Activated CD4-positive, alpha-beta memory T cell treated with anti-CD3 and anti-CD28 coated beads, Interleukin-2, amount 10 ng/mL, durations not matched to agents 7 days and 5 days (primary cell): ENCODE results near the gene PIK3R2. TPM values are rescaled to one million over a fixed set of nuclear protein-coding genes. Genes with fewer than 3 reads are reported as not detected.
A peak's percentile ranks its signal among the peaks of the same experiment; 100 is the strongest.
"Not testable (repeated sequence)": the region's sequence is repeated elsewhere in the genome, so short reads cannot be mapped to it uniquely, and the experiment has no call there.

ENCODE experiments used
- CTCF ChIA-PET: fragments of 350-600 bp; sonication (Branson Sonifier 250); formaldehyde crosslinking; loops from one replicate; lab custom pipeline; 2021; ENCODE audit warnings: antibody characterized with exemption, inconsistent platforms; lab: Charles Lee
- POLR2A ChIA-PET: fragments of 350-600 bp; sonication (Branson Sonifier 250); formaldehyde crosslinking; loops from one replicate; lab custom pipeline; 2021; ENCODE audit warnings: antibody characterized with exemption; lab: Charles Lee
- DNase-seq: peaks from one replicate; pipeline ENCODE4 v3.0.0-alpha.2; 2020
- H3K27ac Mint-ChIP-seq: one replicate; pipeline ENCODE4 v1.8.0; 2021; ENCODE audit warnings: mild to moderate bottlenecking, mixed read lengths
- H3K27me3 Mint-ChIP-seq: one replicate; pipeline ENCODE4 v1.8.0; 2021; ENCODE audit warnings: mixed read lengths
- H3K36me3 Mint-ChIP-seq: one replicate; pipeline ENCODE4 v1.8.0; 2021; ENCODE audit warnings: low read depth, mixed read lengths
- H3K4me1 Mint-ChIP-seq: one replicate; pipeline ENCODE4 v1.8.0; 2021; ENCODE audit warnings: mixed read lengths
- H3K4me3 Mint-ChIP-seq: one replicate; pipeline ENCODE4 v1.8.0; 2021; ENCODE audit warnings: mild to moderate bottlenecking, mixed read lengths
- H3K9me3 Mint-ChIP-seq: one replicate; pipeline ENCODE4 v1.8.0; 2021; ENCODE audit warnings: mixed read lengths
- total RNA-seq, 2 experiments: library from RNA; stranded (reverse); gene quantifications; one replicate each; pipeline ENCODE4 v1.2.3, GENCODE V29; 2021

PIK3R2 gene
- total RNA-seq, 2 experiments from 2014 or later: 10.9 to 11.3 TPM

- peaks cover 1% of the 10 kb centered on the region for H3K27me3 Mint-ChIP-seq
- H3K36me3 Mint-ChIP-seq: peaks cover 7% of the 10 kb centered on the region
- DNase-seq: peak; percentile 42
- H3K9me3 Mint-ChIP-seq: no peaks in the 10 kb centered on the region
- H3K4me1 Mint-ChIP-seq: peaks cover 31% of the 10 kb centered on the region
- CTCF ChIA-PET: interaction anchor here (0.6 to 8.5 kb wide), 7 partner anchors 10 to 126 kb away, joined by 3 to 70 read pairs (median 15); partner anchors contain the start of gene MPV17L2
- peak overlapping the region; percentile 90 for H3K4me3 Mint-ChIP-seq
- POLR2A ChIA-PET: interaction anchor here (1.5 to 4.4 kb wide), 3 partner anchors 10 to 77 kb away, joined by 3 to 36 read pairs (median 32); partner anchors contain the start of genes JUND and MPV17L2
- peak overlapping the region; percentile 70 for H3K27ac Mint-ChIP-seq
Measured at GRCh38 chr19:18202778-18203407, 49.9 kb downstream of the PIK3R2 start.

DNA sequence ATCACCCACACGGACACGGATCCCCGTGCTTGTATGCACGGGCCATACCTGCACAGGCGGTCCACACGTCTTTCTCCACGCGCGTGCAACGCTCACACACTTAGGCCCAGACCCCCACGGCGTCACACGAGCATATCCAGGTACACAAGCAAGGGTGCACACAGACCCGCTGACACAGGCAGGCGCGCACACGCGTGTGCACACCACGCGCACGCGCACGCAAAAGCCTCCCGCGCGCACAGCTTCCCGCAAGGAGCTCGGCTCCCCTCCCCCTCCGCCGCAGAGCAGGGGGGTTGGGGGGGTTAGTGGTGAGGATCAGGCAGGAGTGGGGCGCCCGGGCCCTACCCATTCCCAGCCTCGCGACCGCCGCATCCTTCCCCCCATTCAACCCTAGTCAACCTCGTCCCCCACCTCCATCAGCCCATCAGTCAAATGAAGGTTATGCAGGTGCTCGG lies 50.5 kb downstream of the PIK3R2 start:
- no peaks in the 10 kb centered on the region for H3K9me3 Mint-ChIP-seq
- DNase-seq: peak; percentile 57
- peaks cover 31% of the 10 kb centered on the region for H3K4me1 Mint-ChIP-seq
- H3K27ac Mint-ChIP-seq: peak overlapping the region; percentile 70
- peak overlapping the region; percentile 90 for H3K4me3 Mint-ChIP-seq
- ChIA-PET POLR2A (interaction anchor here (1.0 to 4.4 kb wide), 8 partner anchors 10 to 208 kb away, joined by 3 to 36 read pairs (median 9); partner anchors contain the start of genes JUND, LSM4 and MPV17L2), CTCF (interaction anchor here (0.6 to 8.5 kb wide), 13 partner anchors 11 to 210 kb away, joined by 3 to 70 read pairs (median 4); partner anchors contain the start of genes LSM4 and MPV17L2)
- peaks cover 3% of the 10 kb centered on the region for H3K36me3 Mint-ChIP-seq
- H3K27me3 Mint-ChIP-seq: peaks cover 2% of the 10 kb centered on the region

- H3K27ac Mint-ChIP-seq: peak within 1 kb of the TSS; percentile 90
- peaks cover 5% of the 10 kb centered on the region for H3K27me3 Mint-ChIP-seq
- H3K36me3 Mint-ChIP-seq: peaks cover 3% of the 10 kb centered on the region
- peaks cover 31% of the 10 kb centered on the region for H3K4me1 Mint-ChIP-seq
- CTCF ChIA-PET: interaction anchor here (0.6 to 8.5 kb wide), 15 partner anchors 11 to 210 kb away, joined by 3 to 70 read pairs (median 4); partner anchors contain the start of genes LSM4 and MPV17L2
- H3K9me3 Mint-ChIP-seq: no peaks in the 10 kb centered on the region
- H3K4me3 Mint-ChIP-seq: peak within 1 kb of the TSS; percentile 90
- DNase-seq: peak; percentile 100
- POLR2A ChIA-PET: interaction anchor here (0.6 to 4.4 kb wide), 9 partner anchors 11 to 218 kb away, joined by 3 to 36 read pairs (median 7); partner anchors contain the start of genes JUND, LSM4 and MPV17L2
Measured at GRCh38 chr19:18203863-18204393, 51.0 kb downstream of the PIK3R2 start, which contains the start of gene RAB3A. Gene RAB3A, minus strand, starts transcription at chr19:18204042. Its CDS starts 1,302 bp downstream, at chr19:18202740.

GRCh38 chr19:18204394-18205199 lies 51.6 kb downstream of the PIK3R2 start:
- peak overlapping the region; percentile 90 for H3K4me3 Mint-ChIP-seq
- no peaks in the 10 kb centered on the region for H3K9me3 Mint-ChIP-seq

GRCh38 chr19:18205200-18205892 lies 52.4 kb downstream of the PIK3R2 start:
- Mint-ChIP-seq H3K27ac (peak overlapping the region; percentile 52), H3K9me3 (no peaks in the 10 kb centered on the region), H3K27me3 (peaks cover 8% of the 10 kb centered on the region), H3K4me1 (peaks cover 31% of the 10 kb centered on the region), H3K36me3 (no peaks in the 10 kb centered on the region), H3K4me3 (peak overlapping the region; percentile 90)
- ChIA-PET CTCF (interaction anchor here (0.6 to 8.5 kb wide), 9 partner anchors 13 to 190 kb away, joined by 3 to 70 read pairs (median 6); partner anchors contain the start of gene MPV17L2), POLR2A (interaction anchor here (0.6 to 4.4 kb wide), 12 partner anchors 11 to 214 kb away, joined by 3 to 36 read pairs (median 4); partner anchors contain the start of genes JUND, LSM4, MPV17L2 and PIK3R2)
- DNase-seq: peak; percentile 64

More at GRCh38 chr19:18204394-18205199, 51.6 kb downstream of the PIK3R2 start:
- Mint-ChIP-seq H3K36me3 (peaks cover 2% of the 10 kb centered on the region), H3K4me1 (peaks cover 31% of the 10 kb centered on the region), H3K27ac (peak overlapping the region; percentile 90), H3K27me3 (peaks cover 5% of the 10 kb centered on the region)
- CTCF ChIA-PET: interaction anchor here (0.6 to 8.5 kb wide), 16 partner anchors 12 to 209 kb away, joined by 3 to 70 read pairs (median 4); partner anchors contain the start of genes LSM4 and MPV17L2
- POLR2A ChIA-PET: interaction anchor here (0.6 to 4.4 kb wide), 14 partner anchors 11 to 218 kb away, joined by 3 to 36 read pairs (median 4); partner anchors contain the start of genes JUND, LSM4, MPV17L2 and SSBP4
- DNase-seq: no peak

GRCh38 chr19:18206018-18206417 lies 53.1 kb downstream of the PIK3R2 start:
- H3K9me3 Mint-ChIP-seq: no peaks in the 10 kb centered on the region
- H3K27me3 Mint-ChIP-seq: peaks cover 8% of the 10 kb centered on the region
- POLR2A ChIA-PET: interaction anchor here (1.3 to 4.4 kb wide), 5 partner anchors 10 to 117 kb away, joined by 3 to 32 read pairs (median 11); partner anchors contain the start of genes LSM4 and MPV17L2
- peaks cover 31% of the 10 kb centered on the region for H3K4me1 Mint-ChIP-seq
- no peak for DNase-seq
- no peaks in the 10 kb centered on the region for H3K36me3 Mint-ChIP-seq
- CTCF ChIA-PET: interaction anchor here (1.0 to 8.5 kb wide), 5 partner anchors 13 to 123 kb away, joined by 6 to 70 read pairs (median 21); partner anchors contain the start of gene MPV17L2
- H3K4me3 Mint-ChIP-seq: no peak overlapping the region
- no peak overlapping the region for H3K27ac Mint-ChIP-seq

GRCh38 chr19:18208098-18208951 lies 55.4 kb downstream of the PIK3R2 start:
- ChIA-PET POLR2A (no interaction called here), CTCF (interaction anchor here (0.5 to 8.5 kb wide), 14 partner anchors 11 to 1306 kb away, joined by 3 to 70 read pairs (median 4); no protein-coding TSS in a partner anchor)
- no peak overlapping the region for H3K4me3 Mint-ChIP-seq
- no peak overlapping the region for H3K27ac Mint-ChIP-seq
- peaks cover 15% of the 10 kb centered on the region for H3K4me1 Mint-ChIP-seq
- DNase-seq: peak; percentile 58
- H3K27me3 Mint-ChIP-seq: peaks cover 10% of the 10 kb centered on the region
- H3K36me3 Mint-ChIP-seq: no peaks in the 10 kb centered on the region
- no peaks in the 10 kb centered on the region for H3K9me3 Mint-ChIP-seq

DNA sequence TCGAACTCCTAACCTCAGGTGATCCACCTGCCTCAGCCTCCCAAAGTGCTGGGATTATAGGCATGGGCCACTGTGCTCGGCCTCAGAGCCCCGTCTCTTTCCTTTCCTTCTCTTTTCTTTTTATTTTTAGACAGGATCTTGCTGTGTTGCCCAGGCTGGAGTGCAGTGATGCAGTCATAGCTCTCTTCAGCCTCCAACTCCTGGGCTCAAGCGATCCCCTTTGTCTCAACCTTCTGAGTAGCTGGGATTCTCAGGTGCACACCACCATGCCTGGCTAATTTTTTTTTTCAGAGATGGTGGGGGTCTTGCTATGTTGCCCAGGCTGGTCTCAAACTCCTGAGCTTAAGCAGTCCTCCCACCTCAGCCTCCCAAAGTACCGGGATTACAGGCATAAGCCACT lies 56.9 kb downstream of the PIK3R2 start:
- POLR2A ChIA-PET: not testable (repeated sequence)

DNA sequence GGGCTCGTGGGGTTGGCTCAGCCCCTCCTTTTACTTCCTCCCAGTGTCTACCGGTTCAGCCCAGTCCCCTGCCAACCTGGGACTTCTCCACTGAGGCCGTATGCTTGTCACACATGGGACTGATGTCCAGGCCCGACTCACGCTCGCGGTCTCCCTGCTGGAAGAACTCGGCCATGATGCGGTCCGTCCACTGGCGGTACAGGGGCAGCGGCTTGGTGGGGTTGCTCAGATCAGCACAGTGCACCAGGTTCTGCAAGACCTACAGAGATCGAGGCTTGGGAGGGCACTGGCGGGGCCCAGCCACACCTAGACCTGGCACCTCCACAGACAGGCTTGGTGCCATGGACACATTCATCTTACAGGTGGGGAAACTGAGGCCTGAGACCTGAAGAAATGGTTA lies 58.7 kb downstream of the PIK3R2 start:
- ChIA-PET CTCF (no interaction called here), POLR2A (no interaction called here)
- Mint-ChIP-seq H3K27ac (no peak overlapping the region), H3K9me3 (no peaks in the 10 kb centered on the region), H3K4me3 (no peak overlapping the region), H3K36me3 (no peaks in the 10 kb centered on the region), H3K4me1 (peaks cover 5% of the 10 kb centered on the region), H3K27me3 (peaks cover 12% of the 10 kb centered on the region)
- no peak for DNase-seq

More for the DNA sequence above, 56.9 kb downstream of the PIK3R2 start:
- H3K27me3 Mint-ChIP-seq: peaks cover 12% of the 10 kb centered on the region
- not testable (repeated sequence) for H3K9me3 Mint-ChIP-seq, H3K4me3 Mint-ChIP-seq, DNase-seq, H3K27ac Mint-ChIP-seq, H3K36me3 Mint-ChIP-seq, H3K4me1 Mint-ChIP-seq
- CTCF ChIA-PET: interaction anchor here (1.6 to 1.8 kb wide), 2 partner anchors 42 to 70 kb away, joined by 4 to 12 read pairs; no protein-coding TSS in a partner anchor

DNA sequence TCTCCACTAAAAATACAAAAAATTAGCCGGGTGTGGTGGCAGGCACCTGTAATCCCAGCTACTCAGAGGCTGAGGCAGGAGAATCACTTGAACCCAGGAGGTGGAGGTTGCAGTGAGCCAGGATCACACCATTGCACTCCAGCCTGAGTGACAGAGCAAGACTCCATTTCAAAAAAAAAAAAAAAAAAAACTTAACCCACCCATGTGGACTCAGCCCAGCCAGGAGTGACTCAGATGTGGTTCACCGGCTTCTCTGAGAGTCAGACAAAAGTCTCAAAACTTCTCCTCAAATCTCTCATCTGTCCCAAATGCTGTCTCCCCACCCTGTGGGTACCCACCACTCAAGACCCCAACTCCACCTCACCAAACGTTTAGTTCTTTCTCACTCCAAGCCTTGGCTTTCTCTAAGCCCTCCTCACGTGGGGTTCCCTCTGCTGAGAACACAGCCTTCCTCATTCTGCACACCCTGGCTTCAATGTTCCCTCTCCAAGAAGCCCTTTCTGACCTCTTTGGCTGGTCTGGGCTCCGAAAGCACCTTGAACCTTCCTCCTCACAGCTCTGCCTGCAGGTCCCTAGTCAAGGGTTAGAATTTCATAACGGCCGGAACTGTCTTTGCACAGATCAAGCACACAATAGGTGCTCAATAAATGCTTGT lies 61.9 kb downstream of the PIK3R2 start:
- Mint-ChIP-seq H3K36me3 (no peaks in the 10 kb centered on the region), H3K4me3 (no peak overlapping the region), H3K4me1 (peaks cover 7% of the 10 kb centered on the region), H3K27ac (no peak overlapping the region), H3K27me3 (peaks cover 13% of the 10 kb centered on the region), H3K9me3 (no peaks in the 10 kb centered on the region)
- ChIA-PET CTCF (interaction anchor here (1.0 to 2.3 kb wide), 2 partner anchors 14 to 37 kb away, joined by 3 to 5 read pairs; no protein-coding TSS in a partner anchor), POLR2A (no interaction called here)
- DNase-seq: no peak
